OCI-LY1 (cell line): Measurements from ENCODE around the gene AVPR2.

Source experiments
- EZH2 ChIP-seq: fragments of 200-600 bp; sonication (generic), shearing (Covaris generic); IDR thresholded peaks from 2 replicates; pipeline ENCODE4 v1.8.0; 2017; ENCODE audit warnings: borderline replicate concordance, mixed run types, mild to moderate bottlenecking, antibody characterized with exemption, low read length, moderate library complexity, mixed read lengths
- TF ChIP-seq, protein P1 (sequence below): fragments of 200-600 bp; sonication (generic), shearing (Covaris generic); IDR thresholded peaks from 2 replicates; pipeline ENCODE4 v1.5.1; 2017; ENCODE audit warnings: mild to moderate bottlenecking, antibody characterized with exemption, low read length, moderate library complexity, mixed read lengths

DNA sequence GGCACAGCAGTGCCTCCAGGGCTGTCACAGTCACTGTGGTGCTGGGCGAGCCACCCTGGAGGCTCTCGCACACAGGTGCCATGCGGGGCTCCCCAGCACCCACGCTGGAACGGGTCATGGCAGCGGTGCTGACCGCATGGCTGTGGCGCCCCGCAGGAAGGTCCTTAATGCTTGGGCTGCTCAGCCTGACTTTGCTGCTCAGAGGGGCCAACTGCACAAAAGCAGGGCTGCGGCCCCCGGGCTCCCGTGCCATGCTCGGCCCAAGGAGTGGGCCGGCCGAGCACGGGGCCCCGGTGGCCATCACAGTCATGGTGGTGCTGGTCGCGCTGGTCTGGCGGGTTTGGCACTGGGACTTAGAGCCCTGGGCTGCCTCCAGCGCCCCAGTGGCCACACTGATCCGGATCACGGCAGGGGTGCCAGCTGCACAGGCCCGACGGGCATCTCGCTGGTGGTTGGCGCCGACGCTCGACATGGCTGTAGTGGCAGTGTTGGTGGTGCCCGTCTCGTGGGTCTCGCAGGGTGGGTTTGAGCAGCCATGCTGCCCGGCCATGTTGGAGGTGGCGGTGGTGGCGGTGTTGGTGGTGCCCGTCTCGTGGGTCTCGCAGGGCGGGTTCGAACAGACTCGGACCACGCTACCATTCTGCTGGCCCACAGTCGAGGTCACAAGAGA is 50.2 kb downstream of the AVPR2 start:
- TF ChIP-seq, protein P1, sequence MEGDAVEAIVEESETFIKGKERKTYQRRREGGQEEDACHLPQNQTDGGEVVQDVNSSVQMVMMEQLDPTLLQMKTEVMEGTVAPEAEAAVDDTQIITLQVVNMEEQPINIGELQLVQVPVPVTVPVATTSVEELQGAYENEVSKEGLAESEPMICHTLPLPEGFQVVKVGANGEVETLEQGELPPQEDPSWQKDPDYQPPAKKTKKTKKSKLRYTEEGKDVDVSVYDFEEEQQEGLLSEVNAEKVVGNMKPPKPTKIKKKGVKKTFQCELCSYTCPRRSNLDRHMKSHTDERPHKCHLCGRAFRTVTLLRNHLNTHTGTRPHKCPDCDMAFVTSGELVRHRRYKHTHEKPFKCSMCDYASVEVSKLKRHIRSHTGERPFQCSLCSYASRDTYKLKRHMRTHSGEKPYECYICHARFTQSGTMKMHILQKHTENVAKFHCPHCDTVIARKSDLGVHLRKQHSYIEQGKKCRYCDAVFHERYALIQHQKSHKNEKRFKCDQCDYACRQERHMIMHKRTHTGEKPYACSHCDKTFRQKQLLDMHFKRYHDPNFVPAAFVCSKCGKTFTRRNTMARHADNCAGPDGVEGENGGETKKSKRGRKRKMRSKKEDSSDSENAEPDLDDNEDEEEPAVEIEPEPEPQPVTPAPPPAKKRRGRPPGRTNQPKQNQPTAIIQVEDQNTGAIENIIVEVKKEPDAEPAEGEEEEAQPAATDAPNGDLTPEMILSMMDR, result no peak
- no peak for TF ChIP-seq EZH2
